Spleen (tissue), 11 donors: ENCODE data around the gene TSC22D2. TPM values are rescaled to one million over a fixed set of nuclear protein-coding genes. Genes with fewer than 3 reads are reported as not detected.

Experiments
- DNase-seq: peaks from one replicate; pipeline ENCODE4 v3.0.0-alpha.2; 2020
- H3K27ac ChIP-seq, 8 donors: fragments of 200-600 bp; sonication (generic) in 7 of 8; 1 replicate in 4 of 8; 2 replicates in 4 of 8; pipeline versions ENCODE4 v1.5.0 to v1.8.0; 2016 to 2021; ENCODE audit warnings: inconsistent platforms in 4 of 8, mild to moderate bottlenecking in 4 of 8, moderate library complexity in 1 of 8
- H3K27me3 ChIP-seq, 7 donors: fragments of 200-600 bp; sonication (generic) in 6 of 7; replicated peaks in 1 of 7; 1 replicate in 4 of 7; 2 replicates in 3 of 7; pipeline versions ENCODE4 v1.5.0 to v1.8.0; 2016 to 2021; ENCODE audit warnings: inconsistent platforms in 3 of 7, mild to moderate bottlenecking in 1 of 7
- H3K36me3 ChIP-seq, 6 donors: fragments of 200-600 bp; sonication (generic) in 5 of 6; 1 replicate in 4 of 6; 2 replicates in 2 of 6; pipeline versions ENCODE4 v1.5.0 to v1.8.0; 2016 to 2021; ENCODE audit warnings: inconsistent platforms in 2 of 6
- H3K4me1 ChIP-seq, 6 donors: fragments of 200-600 bp; sonication (generic) in 5 of 6; 1 replicate in 3 of 6; 2 replicates in 3 of 6; pipeline versions ENCODE4 v1.5.0 to v1.8.0; 2016 to 2021; ENCODE audit warnings: inconsistent platforms in 3 of 6
- H3K4me3 ChIP-seq, 8 donors: fragments of 200-600 bp; sonication (generic) in 7 of 8; 1 replicate in 4 of 8; 2 replicates in 4 of 8; pipeline versions ENCODE4 v1.5.0 to v1.8.0; 2016 to 2021; ENCODE audit warnings: inconsistent platforms in 4 of 8, mild to moderate bottlenecking in 4 of 8, moderate library complexity in 2 of 8
- H3K9me3 ChIP-seq, 8 donors: fragments of 200-600 bp; sonication (generic) in 7 of 8; 1 replicate in 4 of 8; 2 replicates in 4 of 8; pipeline versions ENCODE4 v1.5.0 to v1.8.0; 2016 to 2021; ENCODE audit warnings: inconsistent platforms in 4 of 8
- CTCF ChIP-seq, 11 experiments: fragments of 200-600 bp in 7 of 11; fragments of 450-650 bp in 4 of 11; sonication (generic) in 4 of 11; IDR thresholded peaks in 8 of 11; conservative IDR thresholded peaks in 3 of 11; 1 replicate in 7 of 11; 2 replicates in 4 of 11; pipeline versions ENCODE4 v1.4.0 to v1.8.0; 2016 to 2021; ENCODE audit warnings: antibody characterized with exemption in 11 of 11, inconsistent platforms in 4 of 11, mild to moderate bottlenecking in 1 of 11
- POLR2A ChIP-seq, 3 donors: fragments of 450-650 bp; IDR thresholded peaks; one replicate each; pipeline ENCODE4 v1.5.1; 2017; ENCODE audit warnings: antibody characterized with exemption in 3 of 3, mild to moderate bottlenecking in 1 of 3
- POLR2AphosphoS5 ChIP-seq, 3 donors: sonication (generic); formaldehyde crosslinking; IDR thresholded peaks; one replicate each; pipeline ENCODE4 v1.5.1; 2017; ENCODE audit warnings: antibody characterized with exemption in 3 of 3
- WGBS, 5 donors: extraction: QIAGEN DNeasy Blood & Tissue Kit in 3 of 5; methylation state at CpG; one replicate each; pipeline versions ENCODE4 v1.1.5 to v1.1.7; 2013 to 2018; 5-methylcytosine and 5-hydroxymethylcytosine counted together
- intact Hi-C: fragments of 100-400 bp; cut with DNase I; formaldehyde crosslinking; loops from one replicate; pipeline ENCODE4 v1.15.0; 2023; ENCODE audit warnings: low total_unique reads
- polyA plus RNA-seq, 3 donors: library from polyadenylated mRNA; stranded (reverse); fragments of 200-250 nt; gene quantifications; one replicate each; pipeline ENCODE4 v1.2.1, GENCODE V29; 2013
- total RNA-seq, 7 donors: library from RNA; depleted of rRNA in 3 of 7; stranded (reverse); fragments of >200 nt in 3 of 7; fragmentation: NEBNext Ultra II Directional in 4 of 7; extraction: Animal tissue kit (Norgen Biotek cat#: 25700) in 4 of 7; gene quantifications; one replicate each; pipeline versions ENCODE4 v1.1.0 to v1.2.1, GENCODE V29; 2016 to 2021
- donor health status: healthy with polysubstance abuse.
- donor health status: DM: no; HTN: no; CAD: no; lungs with moderate emphysema.
- donor health status: DM: no; HTN: no; CAD: no.
- donor health status: Bipolar disorder and iron deficiency.
- donor health status: healthy.
- donor health status: DM: no; HTN: no; CAD: no.
- donor health status: DM: yes; HTN: yes; CAD: no.

The TSC22D2 gene
- total and polyA plus RNA-seq, 10 donors = 8.4 to 34.8 (median 26.2) TPM

DNA sequence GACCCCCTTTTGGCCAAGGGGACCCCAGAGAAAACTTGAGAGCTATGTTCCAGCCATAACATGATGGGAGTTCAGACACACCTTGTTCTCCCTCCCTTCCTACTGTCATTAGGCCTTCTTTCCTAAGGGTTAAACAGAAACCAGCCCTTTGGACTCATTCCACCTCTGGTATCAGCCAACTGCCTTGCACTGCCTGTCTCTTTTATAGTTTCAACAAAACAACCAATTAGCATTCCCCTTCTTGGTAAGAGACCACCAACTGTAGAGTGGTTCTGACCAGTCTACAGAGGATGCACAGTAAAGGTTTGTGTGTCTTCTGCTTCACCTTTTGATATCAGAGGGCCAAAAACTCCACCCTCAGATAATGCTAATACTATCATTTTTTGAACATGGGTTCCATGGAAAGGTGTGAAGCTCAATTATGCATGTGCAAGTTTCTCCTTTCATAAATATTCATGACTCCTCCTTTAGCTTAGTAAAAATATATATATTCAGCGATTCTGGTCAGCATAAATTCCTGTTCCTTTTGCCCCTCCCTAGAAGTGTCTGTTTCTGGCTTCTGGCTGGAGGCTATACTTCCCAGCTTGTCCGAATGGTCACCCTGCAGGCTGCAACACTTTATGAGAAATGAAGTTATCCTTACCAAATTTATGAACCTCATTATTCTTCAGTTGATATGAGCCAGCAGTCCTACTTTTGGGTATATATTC is 82.3 kb downstream of the TSC22D2 start:
- Histone ChIP-seq H3K4me3 (no peak overlapping the region), H3K27ac (no peak overlapping the region), H3K4me1 (peaks cover 0 to 8% (median 6%) of the 10 kb centered on the region in 6 donors), H3K27me3 (no peaks in the 10 kb centered on the region), H3K36me3 (no peaks in the 10 kb centered on the region), H3K9me3 (peaks cover 0 to 30% (median 20%) of the 10 kb centered on the region in 8 donors)
- DNase-seq = no peak
- intact Hi-C loops = no loop called here
- 91 to 98% (median 92%) methylated on average over 2 of the region's 2 CpGs for WGBS, 5 donors
- TF ChIP-seq POLR2AphosphoS5 (IDR thresholded peaks at IDR 0.05) (no peak), POLR2A (IDR thresholded peaks at IDR 0.05) (no peak), CTCF (IDR thresholded peaks at IDR 0.05 in 8 of 11, conservative IDR thresholded peaks at IDR 0.05 in 3 of 11) (no peak)

- no peaks in the 10 kb centered on the region for H3K9me3 ChIP-seq
- intact Hi-C loops = loop anchor here (2.0 kb wide), 1 partner anchor 208 kb away; no protein-coding TSS in a partner anchor
- H3K27ac ChIP-seq = peak overlapping the region in 1 of 8 donors; percentile 14
- no peak overlapping the region for H3K4me3 ChIP-seq
- H3K36me3 ChIP-seq = no peaks in the 10 kb centered on the region
- WGBS, 5 donors = 89 to 94% (median 90%) methylated on average over 5 of the region's 5 CpGs
- peaks cover 0 to 12% (median 8%) of the 10 kb centered on the region in 6 donors for H3K4me1 ChIP-seq
- H3K27me3 ChIP-seq = no peaks in the 10 kb centered on the region
- DNase-seq = no peak
- no peak for TF ChIP-seq CTCF (IDR thresholded peaks at IDR 0.05 in 8 of 11, conservative IDR thresholded peaks at IDR 0.05 in 3 of 11)
- no peak for TF ChIP-seq POLR2A (IDR thresholded peaks at IDR 0.05)
- TF ChIP-seq POLR2AphosphoS5 (IDR thresholded peaks at IDR 0.05) = no peak
Measured at GRCh38 chr3:150494411-150494977, 86.4 kb downstream of the TSC22D2 start.

DNA sequence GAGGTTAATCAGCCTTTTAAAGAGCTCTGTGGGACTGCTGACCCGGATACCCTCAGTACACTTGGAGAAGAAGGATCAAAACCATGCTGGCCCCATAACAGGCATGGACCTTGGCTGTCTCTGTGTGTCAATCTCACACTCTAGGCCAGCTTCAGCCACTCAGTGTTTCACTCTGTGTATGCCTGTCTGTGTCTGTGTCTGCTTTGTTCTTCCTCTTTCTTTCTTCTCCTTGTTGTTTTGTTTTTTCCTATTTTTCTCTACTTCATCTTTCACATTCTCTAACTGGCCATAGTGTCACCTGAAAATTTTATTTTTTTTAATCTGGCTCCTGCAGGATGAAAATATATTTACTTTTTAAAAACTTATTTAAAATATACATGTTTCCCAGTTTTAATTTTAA is 87.1 kb downstream of the TSC22D2 start:
- H3K27me3 ChIP-seq = no peaks in the 10 kb centered on the region
- H3K9me3 ChIP-seq = peaks cover 0 to 2% (median 0%) of the 10 kb centered on the region in 8 donors
- TF ChIP-seq CTCF (IDR thresholded peaks at IDR 0.05 in 8 of 11, conservative IDR thresholded peaks at IDR 0.05 in 3 of 11) (no peak), POLR2AphosphoS5 (IDR thresholded peaks at IDR 0.05) (no peak), POLR2A (IDR thresholded peaks at IDR 0.05) (no peak)
- H3K4me3 ChIP-seq = no peak overlapping the region
- H3K27ac ChIP-seq = peak overlapping the region in 1 of 8 donors; percentile 14
- 71 to 84% (median 80%) methylated on average over 1 of the region's 1 CpG for WGBS, 5 donors
- intact Hi-C loops = loop anchor here (2.0 to 5.0 kb wide), 2 partner anchors 83 to 208 kb away; no protein-coding TSS in a partner anchor
- DNase-seq = no peak
- no peaks in the 10 kb centered on the region for H3K36me3 ChIP-seq
- H3K4me1 ChIP-seq = peaks cover 0 to 12% (median 8%) of the 10 kb centered on the region in 6 donors

DNA sequence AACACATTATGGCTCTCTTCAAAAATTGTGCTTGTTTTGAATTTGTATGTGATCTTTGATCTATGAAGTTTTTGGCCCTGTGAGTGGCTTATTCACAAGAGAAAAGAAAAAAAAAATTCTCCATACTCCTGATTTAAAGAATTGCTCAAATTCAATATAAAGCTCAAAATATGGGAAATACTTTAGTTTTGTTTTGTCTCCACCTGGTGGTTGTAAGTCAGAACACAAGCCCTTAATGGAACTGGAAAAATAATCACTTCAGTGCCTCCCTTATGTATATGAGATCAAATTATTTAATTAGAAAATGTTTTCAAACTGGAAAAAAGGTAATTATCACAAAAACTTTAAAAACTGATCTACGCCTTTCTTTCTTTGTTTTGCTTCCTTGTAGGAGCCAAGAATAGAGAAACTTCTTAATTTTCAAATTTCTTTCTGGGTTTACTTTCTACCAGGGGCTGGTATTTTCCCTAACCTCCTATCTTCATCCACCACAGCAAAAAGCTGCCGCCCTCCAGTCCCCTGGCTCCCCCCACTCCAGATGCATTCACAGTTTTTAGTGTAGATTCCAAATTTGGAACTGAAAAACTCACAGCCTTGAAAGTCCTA is 87.6 kb downstream of the TSC22D2 start:
- no peak for DNase-seq
- peaks cover 0 to 12% (median 8%) of the 10 kb centered on the region in 6 donors for H3K4me1 ChIP-seq
- peaks cover 0 to 7% (median 3%) of the 10 kb centered on the region in 8 donors for H3K9me3 ChIP-seq
- H3K27me3 ChIP-seq = no peaks in the 10 kb centered on the region
- H3K36me3 ChIP-seq = no peaks in the 10 kb centered on the region
- H3K4me3 ChIP-seq = no peak overlapping the region
- no peak overlapping the region for H3K27ac ChIP-seq
- no peak for TF ChIP-seq POLR2A (IDR thresholded peaks at IDR 0.05)
- TF ChIP-seq CTCF (IDR thresholded peaks at IDR 0.05 in 8 of 11, conservative IDR thresholded peaks at IDR 0.05 in 3 of 11) = peak; percentile 66 to 88 (median 84)
- intact Hi-C loops = loop anchor here (2.0 to 5.0 kb wide), 2 partner anchors 83 to 209 kb away; no protein-coding TSS in a partner anchor
- 2 to 10% (median 5%) methylated on average over 2 of the region's 2 CpGs for WGBS, 5 donors
